Astrocyte (in vitro differentiated cells and primary cell): ENCODE results near the gene C9orf50. TPM values are rescaled to one million over a fixed set of nuclear protein-coding genes. Genes with fewer than 3 reads are reported as not detected.
A peak's percentile ranks its signal among the peaks of the same experiment; 100 is the strongest.

Experiments
- DNase-seq: peaks from one replicate; pipeline ENCODE4 v3.0.0-alpha.2; 2010; ENCODE audit warnings: low read depth
- FAIRE-seq: peaks from 2 replicates; lab custom pipeline; 2011; peaks lifted over from hg19 to GRCh38; lab: Jason Lieb, UNC
- H2AFZ ChIP-seq: 2 replicates; pipeline ENCODE4 v1.6.0; 2012; ENCODE audit warnings: low read depth, low read length, inconsistent platforms
- H3K27ac ChIP-seq: 2 replicates; pipeline ENCODE4 v1.5.1; 2011; ENCODE audit warnings: low read depth, low read length, inconsistent platforms
- H3K27me3 ChIP-seq: 2 replicates; pipeline ENCODE4 v1.6.0; 2011; ENCODE audit warnings: low read length, inconsistent platforms; ENCODE audit not compliant: insufficient read depth
- H3K36me3 ChIP-seq: 2 replicates; pipeline ENCODE4 v1.5.1; 2011; ENCODE audit warnings: low read length, inconsistent platforms; ENCODE audit not compliant: insufficient read depth
- H3K4me1 ChIP-seq: 2 replicates; pipeline ENCODE4 v1.5.1; 2011; ENCODE audit warnings: low read length, inconsistent platforms; ENCODE audit not compliant: insufficient read depth
- H3K4me2 ChIP-seq: 2 replicates; pipeline ENCODE4 v1.6.0; 2012; ENCODE audit warnings: low read length, inconsistent platforms
- H3K4me3 ChIP-seq: 2 replicates; pipeline ENCODE4 v1.5.1; 2011; ENCODE audit warnings: low read depth, mild to moderate bottlenecking, low read length, inconsistent platforms; ENCODE audit not compliant: insufficient read depth
- H3K79me2 ChIP-seq: 2 replicates; pipeline ENCODE4 v1.6.0; 2012; ENCODE audit warnings: mild to moderate bottlenecking, low read length, inconsistent platforms; ENCODE audit not compliant: insufficient read depth
- H3K9ac ChIP-seq: 2 replicates; pipeline ENCODE4 v1.6.0; 2012; ENCODE audit warnings: mild to moderate bottlenecking, low read length, inconsistent platforms
- H3K9me3 ChIP-seq: 2 replicates; pipeline ENCODE4 v1.5.1; 2012; ENCODE audit warnings: low read depth, mild to moderate bottlenecking, low read length, inconsistent platforms; ENCODE audit not compliant: insufficient read depth
- H4K20me1 ChIP-seq: 2 replicates; pipeline ENCODE4 v1.6.0; 2012; ENCODE audit warnings: low read length, inconsistent platforms; ENCODE audit not compliant: insufficient read depth
- H3K27ac Mint-ChIP-seq: one replicate; pipeline ENCODE4 v1.8.0; 2021; ENCODE audit warnings: mild to moderate bottlenecking, mixed read lengths; ENCODE audit not compliant: unreplicated experiment
- H3K27me3 Mint-ChIP-seq: one replicate; pipeline ENCODE4 v1.8.0; 2021; ENCODE audit warnings: low read depth, mixed read lengths; ENCODE audit not compliant: unreplicated experiment
- H3K36me3 Mint-ChIP-seq: one replicate; pipeline ENCODE4 v1.8.0; 2021; ENCODE audit warnings: low read depth, mixed read lengths; ENCODE audit not compliant: unreplicated experiment
- H3K4me1 Mint-ChIP-seq: one replicate; pipeline ENCODE4 v1.8.0; 2021; ENCODE audit warnings: low read depth, mixed read lengths; ENCODE audit not compliant: unreplicated experiment
- H3K4me3 Mint-ChIP-seq: one replicate; pipeline ENCODE4 v1.8.0; 2021; ENCODE audit warnings: mild to moderate bottlenecking, moderate library complexity, mixed read lengths; ENCODE audit not compliant: unreplicated experiment
- H3K9me3 Mint-ChIP-seq: one replicate; pipeline ENCODE4 v1.8.0; 2021; ENCODE audit warnings: mild to moderate bottlenecking, mixed read lengths; ENCODE audit not compliant: unreplicated experiment
- EZH2 ChIP-seq: IDR thresholded peaks from 2 replicates; pipeline ENCODE4 v1.6.1; 2012; ENCODE audit warnings: mild to moderate bottlenecking, low read length, inconsistent platforms; ENCODE audit not compliant: insufficient read depth
- total RNA-seq: library from RNA; stranded (reverse); gene quantifications from 2 replicates; pipeline ENCODE4 v1.2.1, GENCODE V29; 2021
- TF ChIP-seq, protein P1 (sequence below): IDR thresholded peaks from 2 replicates; pipeline ENCODE4 v1.5.1; 2011; ENCODE audit warnings: low read depth, mild to moderate bottlenecking, inconsistent platforms, low read length, moderate library complexity; ENCODE audit not compliant: insufficient read depth

Gene C9orf50
- total RNA-seq, 1 donor from 2014 or later = 0.41 TPM

DNA sequence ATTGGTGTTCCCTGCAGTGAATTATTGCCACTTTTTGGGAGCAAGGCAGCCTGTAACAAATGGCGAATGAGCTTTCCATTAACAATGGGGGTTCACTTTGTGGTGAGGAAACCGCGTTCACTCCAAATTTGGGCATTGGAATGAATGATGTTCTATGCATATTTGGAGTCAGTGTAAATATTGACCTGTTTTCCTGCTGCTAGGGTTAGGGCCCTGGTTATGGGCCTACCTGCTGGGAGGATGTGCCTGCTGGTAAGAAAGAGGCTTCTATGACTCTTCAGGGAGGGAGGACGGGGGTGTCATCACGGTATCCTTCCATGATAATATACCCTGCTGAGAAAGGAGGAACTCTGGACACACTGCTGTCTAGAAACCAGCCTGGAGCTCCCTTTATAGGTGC lies 29.0 kb downstream of the C9orf50 start:
- Histone ChIP-seq H3K9me3 (no peaks in the 10 kb centered on the region), H3K4me2 (no peak overlapping the region), H3K79me2 (no peaks in the 10 kb centered on the region), H3K4me3 (no peak overlapping the region), H3K4me1 (peaks cover 8% of the 10 kb centered on the region), H3K36me3 (no peaks in the 10 kb centered on the region), H3K27me3 (no peaks in the 10 kb centered on the region), H3K9ac (no peak overlapping the region), H2AFZ (no peak overlapping the region), H3K27ac (no peak overlapping the region), H4K20me1 (no peaks in the 10 kb centered on the region)
- no peak for TF ChIP-seq EZH2
- TF ChIP-seq, protein P1, sequence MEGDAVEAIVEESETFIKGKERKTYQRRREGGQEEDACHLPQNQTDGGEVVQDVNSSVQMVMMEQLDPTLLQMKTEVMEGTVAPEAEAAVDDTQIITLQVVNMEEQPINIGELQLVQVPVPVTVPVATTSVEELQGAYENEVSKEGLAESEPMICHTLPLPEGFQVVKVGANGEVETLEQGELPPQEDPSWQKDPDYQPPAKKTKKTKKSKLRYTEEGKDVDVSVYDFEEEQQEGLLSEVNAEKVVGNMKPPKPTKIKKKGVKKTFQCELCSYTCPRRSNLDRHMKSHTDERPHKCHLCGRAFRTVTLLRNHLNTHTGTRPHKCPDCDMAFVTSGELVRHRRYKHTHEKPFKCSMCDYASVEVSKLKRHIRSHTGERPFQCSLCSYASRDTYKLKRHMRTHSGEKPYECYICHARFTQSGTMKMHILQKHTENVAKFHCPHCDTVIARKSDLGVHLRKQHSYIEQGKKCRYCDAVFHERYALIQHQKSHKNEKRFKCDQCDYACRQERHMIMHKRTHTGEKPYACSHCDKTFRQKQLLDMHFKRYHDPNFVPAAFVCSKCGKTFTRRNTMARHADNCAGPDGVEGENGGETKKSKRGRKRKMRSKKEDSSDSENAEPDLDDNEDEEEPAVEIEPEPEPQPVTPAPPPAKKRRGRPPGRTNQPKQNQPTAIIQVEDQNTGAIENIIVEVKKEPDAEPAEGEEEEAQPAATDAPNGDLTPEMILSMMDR = no peak
- H3K36me3 Mint-ChIP-seq = no peaks in the 10 kb centered on the region
- peaks cover 27% of the 10 kb centered on the region for H3K27me3 Mint-ChIP-seq
- H3K27ac Mint-ChIP-seq = no peak overlapping the region
- no peaks in the 10 kb centered on the region for H3K9me3 Mint-ChIP-seq
- no peak for FAIRE-seq
- H3K4me3 Mint-ChIP-seq = peak overlapping the region; percentile 12
- no peak for DNase-seq
- peaks cover 9% of the 10 kb centered on the region for H3K4me1 Mint-ChIP-seq

DNA sequence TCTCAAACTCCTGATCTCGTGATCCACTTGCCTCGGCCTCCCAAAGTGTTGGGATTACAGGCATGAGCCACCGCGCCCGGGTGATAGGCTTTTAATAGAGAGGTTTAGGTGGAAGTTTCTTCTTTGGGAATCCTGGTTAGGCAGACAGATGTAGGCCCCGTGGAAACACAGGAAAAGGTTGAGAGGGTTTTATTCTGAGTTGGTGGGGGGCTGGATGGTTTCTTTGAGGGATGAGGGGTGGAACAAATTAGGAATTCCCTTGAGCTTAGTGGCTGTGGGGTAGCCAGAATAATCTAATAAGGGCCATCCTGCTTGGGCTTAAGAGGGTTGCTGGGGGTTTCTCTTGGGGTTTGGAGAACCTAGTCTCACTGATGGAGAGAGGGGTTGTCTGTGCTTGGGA lies 30.4 kb downstream of the C9orf50 start:
- Mint-ChIP-seq H3K27me3 (peaks cover 27% of the 10 kb centered on the region), H3K27ac (no peak overlapping the region)

More for the DNA sequence above, 30.4 kb downstream of the C9orf50 start:
- no peak overlapping the region for H2AFZ ChIP-seq
- no peaks in the 10 kb centered on the region for H4K20me1 ChIP-seq
- H3K79me2 ChIP-seq = no peaks in the 10 kb centered on the region
- no peaks in the 10 kb centered on the region for H3K27me3 ChIP-seq
- Mint-ChIP-seq H3K4me1 (peaks cover 6% of the 10 kb centered on the region), H3K36me3 (no peaks in the 10 kb centered on the region), H3K9me3 (no peaks in the 10 kb centered on the region), H3K4me3 (peak overlapping the region; percentile 28)
- H3K4me2 ChIP-seq = no peak overlapping the region
- no peak overlapping the region for H3K9ac ChIP-seq
- H3K9me3 ChIP-seq = no peaks in the 10 kb centered on the region
- H3K36me3 ChIP-seq = no peaks in the 10 kb centered on the region
- H3K4me1 ChIP-seq = no peaks in the 10 kb centered on the region
- no peak overlapping the region for H3K27ac ChIP-seq
- FAIRE-seq (no peak), DNase-seq (no peak)
- no peak for TF ChIP-seq EZH2
- TF ChIP-seq, protein P1 = no peak
- H3K4me3 ChIP-seq = no peak overlapping the region
